Testis (tissue), 2 donors: ENCODE results near the gene POLDIP3.

Experiments
- POLR2A ChIP-seq: fragments of 450-650 bp; IDR thresholded peaks from one replicate; pipeline ENCODE4 v1.6.1; 2017; ENCODE audit warnings: antibody characterized with exemption, mild to moderate bottlenecking, moderate library complexity
- TF ChIP-seq, protein P1 (sequence below), 3 experiments: fragments of 450-650 bp in 2 of 3; fragments of 200-600 bp in 1 of 3; sonication (generic) in 1 of 3; IDR thresholded peaks; one replicate each; pipeline ENCODE4 v1.5.1; 2016 to 2019; ENCODE audit warnings: antibody characterized with exemption in 3 of 3, mild to moderate bottlenecking in 2 of 3, moderate library complexity in 1 of 3

GRCh38 chr22:42617155-42617983 is 2.7 kb upstream of the POLDIP3 start:
- TF ChIP-seq POLR2A, result no peak
- TF ChIP-seq, protein P1, sequence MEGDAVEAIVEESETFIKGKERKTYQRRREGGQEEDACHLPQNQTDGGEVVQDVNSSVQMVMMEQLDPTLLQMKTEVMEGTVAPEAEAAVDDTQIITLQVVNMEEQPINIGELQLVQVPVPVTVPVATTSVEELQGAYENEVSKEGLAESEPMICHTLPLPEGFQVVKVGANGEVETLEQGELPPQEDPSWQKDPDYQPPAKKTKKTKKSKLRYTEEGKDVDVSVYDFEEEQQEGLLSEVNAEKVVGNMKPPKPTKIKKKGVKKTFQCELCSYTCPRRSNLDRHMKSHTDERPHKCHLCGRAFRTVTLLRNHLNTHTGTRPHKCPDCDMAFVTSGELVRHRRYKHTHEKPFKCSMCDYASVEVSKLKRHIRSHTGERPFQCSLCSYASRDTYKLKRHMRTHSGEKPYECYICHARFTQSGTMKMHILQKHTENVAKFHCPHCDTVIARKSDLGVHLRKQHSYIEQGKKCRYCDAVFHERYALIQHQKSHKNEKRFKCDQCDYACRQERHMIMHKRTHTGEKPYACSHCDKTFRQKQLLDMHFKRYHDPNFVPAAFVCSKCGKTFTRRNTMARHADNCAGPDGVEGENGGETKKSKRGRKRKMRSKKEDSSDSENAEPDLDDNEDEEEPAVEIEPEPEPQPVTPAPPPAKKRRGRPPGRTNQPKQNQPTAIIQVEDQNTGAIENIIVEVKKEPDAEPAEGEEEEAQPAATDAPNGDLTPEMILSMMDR (IDR thresholded peaks at IDR 0.05), result no peak
